ENCODE results near the gene RTL5.
A peak's percentile ranks its signal among the peaks of the same experiment; 100 is the strongest.
"Not testable (repeated sequence)": the region's sequence is repeated elsewhere in the genome, so short reads cannot be mapped to it uniquely, and the experiment has no call there.

The RTL5 gene

DNA sequence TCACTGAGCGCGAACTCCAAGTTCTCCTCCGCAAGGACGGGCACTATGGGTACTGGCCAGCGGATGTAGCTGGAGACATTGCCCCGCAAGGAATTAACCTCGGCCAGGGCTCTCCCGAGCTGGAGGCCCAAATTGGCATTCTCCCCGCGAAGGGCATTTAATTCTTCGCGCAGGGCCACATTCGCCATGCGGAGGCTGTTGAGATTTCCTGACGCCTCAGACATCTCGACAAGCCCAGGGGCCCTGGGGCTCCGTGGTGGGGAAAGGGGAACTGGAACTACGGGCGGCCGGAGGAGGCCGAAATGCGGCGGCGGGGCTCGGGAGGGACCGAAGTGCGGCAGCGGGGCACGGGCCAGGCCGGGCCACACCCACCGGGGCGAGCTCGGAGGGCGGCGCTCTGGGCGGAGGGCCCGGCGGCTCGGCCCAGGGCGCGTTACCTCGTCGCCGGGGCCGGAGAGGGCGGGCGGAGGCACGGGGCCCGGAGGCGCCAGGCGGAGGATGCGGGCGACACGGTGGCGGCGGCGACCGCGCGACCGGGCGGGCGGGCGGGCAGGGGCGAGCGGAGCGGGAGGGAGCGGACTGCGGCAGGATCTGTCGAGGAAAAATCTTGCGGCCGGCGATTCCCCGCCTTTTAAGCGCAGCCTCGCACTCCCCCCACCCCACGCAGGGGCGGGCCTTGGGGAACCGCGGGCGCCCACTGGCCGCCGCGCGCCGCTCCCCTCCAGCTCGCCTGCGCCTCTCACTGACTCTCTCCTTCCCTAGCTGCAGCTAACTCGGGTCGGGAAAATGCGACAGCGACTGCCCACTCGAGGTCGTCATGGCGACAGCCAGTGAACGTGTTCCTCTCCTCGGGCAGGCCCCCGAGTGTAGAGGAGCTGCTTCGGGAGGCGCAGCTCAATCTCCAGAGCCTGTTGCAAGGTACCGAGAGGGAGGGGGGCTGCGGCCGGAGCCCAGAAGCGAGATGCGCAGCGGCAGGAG lies at the start of gene RTL5:
RTL5 (minus strand) TSS at position 599 of the 978 bp plus-strand sequence.
- peak in 4 of 6 experiments; percentile 16 to 33 (median 25) for DNase-seq

DNA sequence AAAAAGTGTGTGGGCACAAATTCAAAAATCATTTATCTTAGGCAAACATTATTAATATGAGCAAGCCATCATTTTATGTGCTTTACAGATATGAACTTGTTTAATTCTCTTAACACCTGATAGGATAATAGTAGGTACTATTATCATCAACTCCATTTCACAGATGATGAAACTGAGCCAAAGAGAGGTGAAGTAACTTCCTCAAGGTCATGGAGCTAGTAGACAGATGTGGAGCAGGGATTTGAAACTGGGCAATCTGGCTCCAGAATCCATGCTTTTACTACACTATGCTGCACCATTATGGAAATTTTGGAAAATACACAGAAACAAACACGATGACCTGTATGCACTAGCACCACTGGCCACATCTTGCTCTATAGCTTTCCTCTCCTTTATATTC lies 48.8 kb upstream of the RTL5 start:
- DNase-seq = no peak

DNA sequence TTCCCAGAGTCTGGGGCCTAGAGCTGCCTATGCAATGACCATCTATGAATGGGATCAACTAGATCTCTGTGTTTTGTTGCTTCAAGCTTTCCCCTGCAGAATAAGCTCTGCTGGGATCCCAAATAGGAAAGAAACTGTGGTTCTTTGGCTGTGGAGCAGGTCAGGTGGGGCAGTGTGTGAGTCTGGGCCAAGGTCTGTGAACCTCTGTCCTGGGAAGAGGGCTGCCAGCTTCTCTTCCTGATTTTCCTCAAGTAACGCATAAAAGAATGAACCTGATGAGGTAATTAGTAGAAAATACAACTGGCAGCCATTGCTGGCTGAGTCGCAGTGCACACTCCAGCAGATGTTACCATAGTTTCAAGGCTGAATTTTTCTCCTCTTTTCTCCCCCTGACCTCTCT lies 45.3 kb upstream of the RTL5 start:
- DNase-seq = no peak

DNA sequence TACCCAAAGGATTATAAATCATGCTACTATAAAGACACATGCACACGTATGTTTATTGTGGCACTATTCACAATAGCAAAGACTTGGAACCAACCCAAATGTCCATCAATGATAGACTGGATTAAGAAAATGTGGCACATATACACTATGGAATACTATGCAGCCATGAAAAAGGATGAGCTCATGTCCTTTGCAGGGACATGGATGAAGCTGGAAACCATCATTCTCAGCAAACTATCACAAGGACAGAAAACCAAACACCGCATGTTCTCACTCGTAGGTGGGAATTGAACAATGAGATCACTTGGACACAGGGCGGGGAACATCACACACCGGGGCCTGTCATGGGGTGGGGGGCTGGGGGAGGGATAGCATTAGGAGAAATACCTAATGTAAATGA lies 44.6 kb upstream of the RTL5 start:
- DNase-seq = not testable (repeated sequence)

DNA sequence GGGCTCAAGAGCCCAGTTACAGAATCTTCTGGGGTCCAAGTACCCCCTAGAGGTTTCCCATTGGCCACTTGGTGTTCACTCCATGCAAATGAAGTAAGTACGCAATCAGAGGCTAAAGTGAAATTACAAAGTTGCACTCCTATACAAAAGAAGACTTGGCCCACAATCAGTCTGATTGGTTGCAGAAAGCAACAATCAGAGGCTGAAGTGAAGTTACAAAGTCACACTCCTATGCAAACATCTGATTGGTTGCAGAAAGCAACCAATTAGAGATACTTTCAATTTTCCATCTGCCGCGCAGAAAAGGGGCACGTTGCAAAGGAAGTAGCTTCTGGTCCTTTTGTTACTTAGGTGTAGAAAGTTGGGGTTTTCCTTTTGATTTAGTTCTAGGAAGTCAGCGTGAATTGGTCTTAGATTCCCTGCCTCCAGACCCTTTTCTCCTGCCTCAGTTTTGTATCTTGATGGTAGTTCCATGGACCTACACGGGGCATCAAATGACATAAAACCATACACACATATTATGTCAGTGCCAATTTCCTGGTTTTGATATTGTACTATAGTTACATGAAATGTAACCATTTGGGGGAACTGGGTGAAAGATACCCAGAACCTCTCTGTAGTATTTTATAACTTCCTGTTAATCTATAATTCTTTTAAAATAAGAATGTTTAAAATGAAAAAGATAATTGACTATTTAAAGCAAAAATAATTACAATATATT lies 37.5 kb upstream of the RTL5 start:
- DNase-seq = peak in 5 of 6 experiments; percentile 20 to 63 (median 57)

DNA sequence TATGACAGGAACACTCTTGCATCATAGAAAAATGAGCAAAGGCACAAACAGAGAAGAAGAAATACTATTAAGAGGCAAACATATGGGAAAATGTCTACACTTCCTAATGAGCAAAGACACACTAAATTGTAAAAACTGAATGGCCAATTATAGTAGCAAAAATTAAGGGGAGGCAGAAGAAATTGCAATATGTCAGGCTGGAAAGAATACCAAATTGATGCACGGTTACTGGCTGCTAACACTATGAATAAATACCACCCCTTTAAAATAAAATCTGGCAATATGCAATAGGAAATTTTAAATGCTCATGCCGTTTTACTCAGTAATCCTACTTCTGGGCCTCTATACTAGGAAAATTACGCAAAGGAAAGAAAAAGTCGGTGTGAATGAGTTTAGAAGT lies 33.8 kb upstream of the RTL5 start:
- no peak for DNase-seq

DNA sequence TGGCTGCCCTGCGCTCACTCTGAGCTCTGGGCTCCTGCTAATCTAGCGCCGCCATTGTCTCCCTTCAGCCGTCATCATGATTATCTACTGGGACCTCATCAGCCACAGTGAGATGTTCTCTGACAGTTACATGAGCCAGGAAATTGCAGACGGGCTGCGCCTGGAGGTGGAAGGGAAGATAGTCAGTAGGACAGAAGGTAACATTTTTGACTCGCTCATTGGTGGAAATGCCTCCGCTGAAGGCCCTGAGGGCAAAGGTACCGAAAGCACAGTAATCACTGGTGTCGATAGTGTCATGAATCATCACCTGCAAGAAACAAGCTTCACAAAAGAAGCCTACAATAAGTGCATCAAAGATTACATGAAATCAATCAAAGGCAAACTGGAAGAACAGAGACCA lies 28.1 kb upstream of the RTL5 start:
- no peak for DNase-seq

DNA sequence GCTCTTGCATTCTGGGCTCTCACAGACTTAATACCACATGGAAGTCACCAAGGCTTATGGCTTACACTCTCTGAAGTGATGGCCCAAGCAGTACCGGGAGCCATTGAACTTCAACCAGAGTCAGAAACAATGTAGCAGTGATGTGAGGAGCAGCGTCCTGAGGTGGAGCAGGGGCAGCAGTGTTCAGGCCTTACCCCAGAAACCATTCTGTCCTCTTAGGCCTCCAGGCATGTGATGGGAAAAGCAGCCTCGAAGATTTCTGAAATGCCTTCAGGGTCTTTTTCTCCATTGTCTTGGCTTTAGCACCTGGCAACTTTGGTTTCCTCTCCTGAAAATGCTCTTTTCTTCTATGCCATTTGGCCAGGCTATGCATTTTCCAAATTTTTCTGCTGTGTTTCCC lies 27.1 kb upstream of the RTL5 start:
- no peak for DNase-seq

DNA sequence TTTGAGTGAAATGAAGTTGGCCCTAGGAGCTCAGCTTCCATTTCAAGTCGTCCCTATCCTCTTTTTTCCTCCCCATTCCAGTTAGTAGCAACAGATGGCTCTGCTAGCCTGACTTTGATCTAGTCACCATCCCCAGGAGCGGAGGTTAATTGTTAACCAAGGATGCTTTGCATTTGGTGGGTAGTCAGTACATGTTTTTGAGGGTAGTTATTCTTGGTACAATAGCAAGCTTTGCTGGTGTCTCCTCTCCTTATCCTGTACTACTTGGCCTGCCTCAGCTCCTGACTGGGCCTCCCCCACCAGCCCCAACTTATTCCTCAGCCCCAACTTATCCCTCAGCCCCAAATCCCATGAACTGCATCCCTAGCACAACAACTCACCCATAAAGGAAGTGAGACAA lies 14.8 kb upstream of the RTL5 start:
- DNase-seq = no peak

DNA sequence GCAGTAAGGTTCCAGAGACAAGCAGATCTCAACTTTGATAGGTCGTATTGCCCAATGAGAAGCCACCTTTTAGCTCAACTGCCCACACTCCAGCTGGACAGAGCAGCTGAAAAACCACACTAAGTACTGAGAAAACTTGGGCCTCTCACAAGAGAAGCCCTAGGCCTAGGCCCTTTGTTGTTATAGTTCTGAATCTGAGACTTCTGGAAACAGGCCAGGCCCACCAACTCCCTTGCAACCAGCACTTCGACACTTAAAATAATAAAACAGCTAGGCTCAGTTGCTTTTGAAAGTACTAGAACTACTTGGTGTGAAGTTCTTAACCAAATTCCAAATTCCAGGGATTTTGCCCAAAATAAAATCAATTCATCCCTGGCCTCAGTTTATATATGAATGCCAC lies 13.5 kb upstream of the RTL5 start:
- DNase-seq = no peak

DNA sequence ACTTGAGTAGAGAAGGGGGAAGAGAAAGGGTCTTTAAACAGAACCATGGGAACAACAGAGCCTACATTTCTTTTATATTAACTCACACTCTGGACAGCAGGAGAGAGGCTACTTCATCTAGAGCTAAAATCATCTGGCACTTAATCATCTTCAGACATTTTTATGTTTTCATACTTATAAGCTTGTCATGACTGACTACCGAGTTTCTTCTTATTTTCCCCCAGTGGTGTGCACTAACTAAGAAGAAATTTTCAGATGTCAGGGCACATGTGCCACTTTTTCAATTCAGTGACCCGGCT lies 11.8 kb upstream of the RTL5 start:
- no peak for DNase-seq

DNA sequence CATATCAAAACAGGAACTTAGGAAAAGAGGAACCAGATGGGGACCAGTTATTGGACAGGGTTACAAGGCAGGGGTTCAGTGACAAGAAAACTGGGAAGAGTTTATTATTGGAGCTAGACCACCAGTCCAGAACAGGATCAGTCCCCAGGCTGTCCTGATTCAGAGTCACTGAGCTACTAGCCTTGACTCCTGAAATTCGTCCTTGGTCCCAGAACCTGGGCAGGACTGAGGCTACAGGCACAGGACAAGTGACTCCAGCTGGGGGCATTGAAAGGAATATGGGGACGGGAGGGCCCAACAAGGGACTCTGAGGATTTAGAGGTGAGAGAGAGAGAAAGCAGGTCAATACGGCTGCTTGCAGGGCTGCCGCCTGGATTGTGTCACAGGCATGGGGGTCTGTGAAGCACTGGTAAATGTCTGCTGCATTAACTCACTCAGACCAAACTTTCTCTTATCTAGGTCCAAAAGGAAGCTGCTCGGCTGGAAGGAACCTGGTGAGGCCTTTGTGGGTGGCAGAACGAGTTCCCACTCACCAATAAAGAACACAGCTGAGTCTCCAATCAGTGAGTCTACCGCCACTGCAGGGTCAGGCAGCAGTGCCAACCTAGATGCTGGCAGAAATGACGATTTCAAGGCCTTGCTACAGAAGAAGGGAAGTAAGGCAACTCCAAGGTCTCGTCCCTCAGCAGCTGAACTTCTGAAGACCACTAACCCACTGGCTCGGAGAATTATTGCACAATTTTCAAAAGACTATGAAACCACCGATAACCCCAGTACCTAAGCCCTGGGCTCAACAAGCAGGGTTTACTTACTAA lies 11.3 kb upstream of the RTL5 start:
- no peak for DNase-seq

DNA sequence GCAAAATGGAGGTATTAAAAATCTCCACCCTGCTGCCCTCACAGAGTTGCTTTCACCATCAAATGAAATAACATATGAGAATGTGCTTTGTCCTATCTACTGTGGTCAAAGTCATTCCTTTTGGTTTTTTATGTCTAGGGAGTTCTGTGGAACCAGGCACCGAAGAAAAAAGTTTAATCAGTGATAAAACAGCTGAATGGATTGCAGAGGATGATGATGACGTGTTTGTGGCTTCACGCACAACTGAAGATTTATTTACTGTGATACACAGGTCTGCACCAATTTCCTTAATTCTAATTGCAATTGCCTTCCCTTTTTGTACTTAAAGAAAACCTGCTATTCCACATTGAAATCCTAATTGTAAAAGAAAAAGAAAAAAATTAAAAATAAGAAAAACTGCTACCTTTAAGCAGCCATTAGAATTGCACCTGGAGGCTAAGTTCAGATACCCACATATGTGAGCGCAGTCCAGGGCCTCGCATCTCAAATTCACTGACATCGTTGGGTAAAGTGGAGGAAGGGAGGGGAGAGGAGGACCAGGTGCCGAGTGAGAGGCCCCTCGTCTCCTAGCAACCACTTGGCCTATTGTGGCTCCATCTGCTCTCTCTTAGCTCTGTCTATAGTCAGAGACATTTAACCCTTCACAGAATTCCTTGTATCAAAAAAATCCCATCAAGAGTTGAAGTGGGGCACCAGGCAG lies 10.5 kb upstream of the RTL5 start:
- no peak for DNase-seq

DNA sequence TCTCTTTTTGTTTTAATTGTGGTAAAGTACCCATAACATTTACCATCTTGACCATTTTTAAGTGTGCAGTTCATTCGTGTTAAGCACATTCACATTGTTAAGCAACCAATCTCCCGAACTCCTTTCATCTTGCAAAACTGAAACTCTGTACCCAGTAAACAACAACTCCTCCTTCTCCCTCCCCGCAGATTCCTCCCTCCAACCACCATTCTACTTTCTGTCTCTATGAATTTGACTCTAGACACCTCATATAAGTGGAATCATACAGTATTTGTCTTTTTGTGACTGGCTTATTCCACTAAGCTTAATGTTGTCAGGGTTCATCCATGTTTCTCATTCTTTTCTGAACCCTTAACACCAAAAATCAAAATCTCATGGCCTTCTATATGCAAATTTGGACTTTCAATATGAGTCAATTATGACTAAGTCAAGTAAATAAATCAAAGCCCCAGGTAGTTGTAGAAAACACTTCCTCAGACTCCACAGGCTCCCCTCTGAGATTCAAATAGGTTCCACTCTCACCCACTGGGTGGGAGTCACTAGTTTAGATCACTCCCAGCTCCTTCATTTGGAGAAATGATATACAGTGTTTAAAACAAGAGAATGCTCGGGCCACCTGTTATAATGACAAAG lies 9.8 kb upstream of the RTL5 start:
- no peak for DNase-seq

DNA sequence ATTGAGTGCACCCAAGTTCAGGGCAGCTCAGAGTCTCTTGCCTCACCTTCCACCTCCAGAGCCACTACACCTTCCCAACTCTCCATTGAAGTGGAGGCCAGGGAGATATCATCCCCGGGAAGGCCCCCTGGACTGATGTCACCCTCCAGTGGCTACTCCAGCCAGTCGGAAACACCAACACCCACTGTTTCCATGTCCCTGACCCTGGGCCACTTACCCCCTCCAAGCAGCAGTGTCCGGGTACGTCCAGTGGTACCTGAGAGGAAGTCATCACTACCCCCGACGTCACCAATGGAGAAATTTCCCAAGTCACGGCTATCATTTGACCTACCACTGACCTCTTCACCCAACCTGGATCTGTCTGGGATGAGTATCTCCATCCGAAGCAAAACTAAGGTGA lies 7.8 kb upstream of the RTL5 start:
- no peak for DNase-seq

DNA sequence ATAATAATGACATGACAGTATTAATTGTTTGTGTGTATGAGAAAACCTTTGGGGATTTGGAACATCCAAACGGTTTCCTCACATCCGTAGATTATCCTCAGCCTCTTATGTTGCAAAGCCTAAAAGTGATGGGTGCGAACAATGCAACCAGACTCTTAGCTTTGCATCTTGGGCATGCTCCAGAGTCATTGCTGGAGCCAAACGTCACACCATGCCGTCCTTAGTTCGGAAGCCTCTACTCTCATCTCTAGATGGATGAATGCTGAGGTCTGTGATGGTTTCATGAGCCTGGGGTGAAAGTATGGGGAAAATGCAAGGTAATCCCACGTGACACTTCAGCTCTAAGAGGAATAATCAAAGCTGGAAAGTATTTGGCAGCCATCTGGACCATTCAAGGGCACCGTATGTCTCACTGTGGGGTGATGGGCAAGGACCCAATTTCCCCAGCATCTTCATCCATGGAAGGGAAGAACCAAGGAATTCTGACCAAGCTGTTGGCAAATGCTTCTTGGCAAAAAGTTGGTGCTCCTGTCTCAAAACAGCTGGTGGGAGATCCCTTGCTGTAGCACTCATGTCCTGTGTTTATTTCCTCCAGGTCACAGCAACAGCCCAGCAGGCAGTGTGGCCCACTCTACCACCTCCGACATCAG lies 6.3 kb upstream of the RTL5 start:
- DNase-seq = no peak

DNA sequence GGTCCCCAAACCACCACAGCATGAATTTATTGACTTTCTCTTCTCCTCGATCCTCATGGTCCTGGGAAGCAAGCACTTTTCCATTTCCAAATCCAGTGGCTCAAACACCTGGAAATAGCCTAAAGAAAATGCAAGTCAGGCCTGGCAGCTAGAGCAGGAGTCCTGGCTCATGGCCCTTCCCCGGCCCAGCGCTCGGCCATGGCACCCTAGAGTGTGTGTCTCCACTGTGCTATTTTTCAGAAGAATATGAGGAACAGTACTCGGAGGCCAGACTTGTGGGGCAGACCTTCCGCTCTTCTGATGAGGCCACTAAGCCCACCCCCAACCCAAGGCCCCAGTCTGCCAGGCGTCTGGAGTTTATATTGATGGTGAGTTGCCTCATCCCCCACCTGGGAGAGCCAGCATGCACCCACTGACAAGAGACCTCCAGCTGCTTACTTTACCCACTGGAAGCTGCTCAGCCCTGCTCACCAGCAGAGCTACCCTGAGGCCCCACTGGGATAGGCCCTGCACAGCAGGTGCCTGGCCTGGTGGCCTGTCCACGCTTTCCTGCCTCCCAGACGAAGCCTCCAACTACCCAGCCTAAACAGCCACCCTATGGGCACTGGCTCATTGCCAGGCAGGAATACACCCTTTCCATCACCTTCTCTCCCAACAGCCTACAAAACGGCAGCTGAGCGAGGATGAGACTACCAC lies 2.3 kb upstream of the RTL5 start:
- no peak for DNase-seq

DNA sequence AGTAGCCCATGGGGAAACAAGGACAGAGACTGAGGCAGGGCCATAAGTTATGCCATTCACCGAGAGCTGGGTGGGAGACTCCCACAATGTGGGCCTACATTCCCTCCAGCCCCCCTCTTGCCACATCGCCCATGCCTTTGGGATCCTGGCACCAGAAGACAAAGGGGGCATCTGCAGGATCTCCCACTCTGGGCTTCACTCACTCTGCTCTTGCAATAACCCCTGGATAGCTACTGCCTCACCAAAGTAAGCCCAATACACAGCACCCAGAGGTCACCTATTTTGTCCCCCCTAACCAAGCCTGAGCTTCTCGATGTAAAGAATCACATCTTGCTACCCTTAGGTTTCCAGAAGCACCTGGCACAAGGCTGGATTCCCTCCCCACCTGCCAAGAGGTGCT lies 741 bp upstream of the RTL5 start:
- DNase-seq = no peak

DNA sequence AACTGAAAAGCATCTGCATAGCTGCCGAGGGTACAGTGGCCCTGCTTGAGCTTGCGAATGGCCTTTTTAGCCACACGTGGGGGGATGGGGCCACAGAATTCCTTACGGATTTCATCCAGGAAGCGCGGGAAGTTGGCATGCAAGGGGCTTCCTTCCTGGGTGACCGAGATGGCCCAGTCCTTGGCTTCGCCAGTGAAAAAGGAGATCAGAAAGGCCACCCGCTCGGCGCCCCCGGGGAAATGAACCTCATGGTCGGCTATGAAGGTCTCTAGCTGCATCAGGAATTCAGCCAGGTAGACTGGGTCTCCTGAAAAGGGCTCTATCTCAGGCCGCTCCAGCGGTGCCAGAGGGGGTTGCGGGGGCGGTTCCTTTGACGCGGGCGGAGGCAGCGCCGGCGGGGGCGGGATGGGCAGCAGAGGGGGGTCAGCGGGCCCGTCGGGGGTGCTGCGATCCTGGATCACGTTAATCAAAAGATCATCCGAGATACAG lies 909 bp downstream of the RTL5 start:
- DNase-seq = no peak

DNA sequence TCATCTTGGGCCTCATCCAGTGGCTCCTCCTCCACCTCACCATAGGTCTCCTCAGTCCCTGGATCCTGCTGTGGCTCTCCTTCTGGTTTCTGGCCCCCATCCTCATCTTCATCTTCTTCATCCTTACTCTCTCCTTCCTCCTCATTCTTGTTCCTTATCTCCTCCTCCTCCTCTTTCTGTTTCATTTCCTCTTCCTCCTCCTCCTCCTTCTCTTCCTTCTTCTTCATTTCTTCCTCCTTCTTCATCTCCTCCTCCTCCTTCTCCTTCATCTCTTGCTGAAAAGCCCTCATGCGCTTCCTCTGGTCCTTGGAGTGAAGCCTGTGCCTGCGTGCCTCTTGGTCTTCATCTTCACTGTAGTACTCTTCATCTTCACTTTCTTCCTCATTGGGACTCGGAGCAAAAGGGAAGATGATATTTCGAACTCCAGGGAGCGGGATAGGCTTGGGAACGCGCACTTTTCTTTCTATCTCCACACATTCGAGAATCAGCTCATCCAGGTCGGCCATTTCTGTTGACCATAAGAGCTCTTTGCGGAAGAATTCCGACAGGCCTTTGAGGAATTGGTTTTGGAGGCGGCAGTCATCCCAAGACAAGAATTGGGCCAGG lies 1.5 kb downstream of the RTL5 start:
- DNase-seq = no peak

DNA sequence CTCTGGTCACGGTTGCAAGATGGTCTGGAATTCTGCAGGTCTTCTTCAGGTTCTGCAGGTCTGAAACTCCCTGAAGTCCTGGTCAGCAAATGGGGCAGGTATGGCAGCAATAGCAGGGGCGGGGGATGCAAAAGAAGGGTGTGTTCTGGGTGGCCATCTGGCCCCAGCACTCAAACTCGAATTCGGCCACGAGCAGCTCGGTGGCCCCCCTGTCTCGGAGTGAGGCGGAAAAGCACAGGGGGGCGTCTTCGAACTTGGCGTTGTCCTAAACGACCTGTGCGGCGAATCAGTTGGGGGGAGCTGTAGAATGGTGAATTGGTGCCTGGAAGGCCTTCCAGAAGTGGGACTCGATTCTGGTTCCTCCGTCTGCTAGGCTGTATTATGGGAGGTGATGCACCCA lies 2.1 kb downstream of the RTL5 start:
- DNase-seq = no peak
